SK-N-SH (cell line): Measurements from ENCODE around the gene IKBKE.

Experiments used
- SIN3A ChIP-seq: IDR thresholded peaks from 2 replicates; pipeline ENCODE4 v1.6.1; 2012; ENCODE audit warnings: low read depth, mild to moderate bottlenecking, low read length, moderate library complexity, borderline replicate concordance
- TCF12 ChIP-seq: IDR thresholded peaks from 2 replicates; pipeline ENCODE4 v1.4.0; 2012

DNA sequence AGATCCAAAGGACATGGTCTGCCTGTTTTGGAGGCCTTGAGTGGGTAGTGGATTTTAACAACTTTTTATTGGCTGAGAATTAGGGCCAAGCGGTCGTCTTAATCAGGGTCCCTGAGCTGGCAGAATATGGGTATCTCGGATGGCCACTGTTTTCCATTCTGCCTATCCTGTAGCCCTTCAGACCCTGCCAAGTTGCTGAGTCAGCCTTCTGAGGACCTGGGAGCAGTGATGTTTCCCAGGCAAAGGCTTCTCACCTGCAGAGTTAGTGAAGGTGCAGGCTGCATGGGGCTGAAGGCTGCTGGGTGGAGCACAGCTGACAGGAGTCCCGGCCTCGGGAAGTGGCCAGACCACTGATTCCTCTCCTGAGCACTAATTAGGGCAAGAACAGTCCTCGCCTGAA lies 48.5 kb downstream of the IKBKE start:
- TF ChIP-seq SIN3A (no peak), TCF12 (no peak)
